ENCODE results near the gene PPP2R5C. TPM values are rescaled to one million over a fixed set of nuclear protein-coding genes. Genes with fewer than 3 reads are reported as not detected.
A peak's percentile ranks its signal among the peaks of the same experiment; 100 is the strongest.

PPP2R5C gene
- total and polyA plus RNA-seq, 2 experiments from 2014 or later, result 60.4 to 84.9 TPM

GRCh38 chr14:101972126-101972866, 210.8 kb downstream of the PPP2R5C start:
- Histone ChIP-seq H3K9me3 (ENCODE audit: low read depth) (no peaks in the 10 kb centered on the region), H3K27me3 (no peaks in the 10 kb centered on the region), H3K27ac (no peak overlapping the region), H3K4me1 (ENCODE audit: low read depth) (no peaks in the 10 kb centered on the region), H3K4me3 (no peak overlapping the region), H3K36me3 (peaks cover 4% of the 10 kb centered on the region)
- peak in 1 of 2 donors; percentile 99 for DNase-seq (ENCODE audit: low read depth in 1 of 2, low spot score in 1 of 2)
- no peak for TF ChIP-seq CTCF (IDR thresholded peaks at IDR 0.05; ENCODE audit: low read depth, low read length)

GRCh38 chr14:101973356-101973755, 211.8 kb downstream of the PPP2R5C start:
- H3K36me3 ChIP-seq, result peaks cover 11% of the 10 kb centered on the region
- no peaks in the 10 kb centered on the region for H3K4me1 ChIP-seq (ENCODE audit: low read depth)
- H3K4me3 ChIP-seq, result no peak overlapping the region
- no peaks in the 10 kb centered on the region for H3K27me3 ChIP-seq
- no peaks in the 10 kb centered on the region for H3K9me3 ChIP-seq (ENCODE audit: low read depth)
- H3K27ac ChIP-seq, result no peak overlapping the region
- TF ChIP-seq CTCF (IDR thresholded peaks at IDR 0.05; ENCODE audit: low read depth, low read length), result no peak
- no peak for DNase-seq (ENCODE audit: low read depth in 1 of 2, low spot score in 1 of 2)

- Histone ChIP-seq H3K36me3 (peaks cover 21% of the 10 kb centered on the region), H3K9me3 (ENCODE audit: low read depth) (no peaks in the 10 kb centered on the region), H3K4me3 (no peak overlapping the region), H3K4me1 (ENCODE audit: low read depth) (no peaks in the 10 kb centered on the region), H3K27ac (peak overlapping the region; percentile 36), H3K27me3 (no peaks in the 10 kb centered on the region)
- no peak for DNase-seq (ENCODE audit: low read depth in 1 of 2, low spot score in 1 of 2)
- TF ChIP-seq CTCF (IDR thresholded peaks at IDR 0.05; ENCODE audit: low read depth, low read length), result no peak
Observed at GRCh38 chr14:101975231-101975630, 213.7 kb downstream of the PPP2R5C start.

Other genes starting within 250 kb of the PPP2R5C start
- 0.18 TPM in 1 of 2 replicates, not detected in the other for gene DIO3, start 200.2 kb upstream of the PPP2R5C start, total RNA-seq
- gene DIO3, start 200.2 kb upstream of the PPP2R5C start, polyA plus RNA-seq, result not detected in 2 replicates
- gene DYNC1H1, start 202.9 kb downstream of the PPP2R5C start, total RNA-seq, result 319 and 434 TPM in 2 replicates
- 143 and 158 TPM in 2 replicates for gene DYNC1H1, start 202.9 kb downstream of the PPP2R5C start, polyA plus RNA-seq

All from cardiac muscle cell (in vitro differentiated cells and primary cell).